ENCODE data around the gene COX8C. TPM values are rescaled to one million over a fixed set of nuclear protein-coding genes. Genes with fewer than 3 reads are reported as not detected.

Gene COX8C
- polyA plus RNA-seq, 1 donor from 2014 or later: not detected

DNA sequence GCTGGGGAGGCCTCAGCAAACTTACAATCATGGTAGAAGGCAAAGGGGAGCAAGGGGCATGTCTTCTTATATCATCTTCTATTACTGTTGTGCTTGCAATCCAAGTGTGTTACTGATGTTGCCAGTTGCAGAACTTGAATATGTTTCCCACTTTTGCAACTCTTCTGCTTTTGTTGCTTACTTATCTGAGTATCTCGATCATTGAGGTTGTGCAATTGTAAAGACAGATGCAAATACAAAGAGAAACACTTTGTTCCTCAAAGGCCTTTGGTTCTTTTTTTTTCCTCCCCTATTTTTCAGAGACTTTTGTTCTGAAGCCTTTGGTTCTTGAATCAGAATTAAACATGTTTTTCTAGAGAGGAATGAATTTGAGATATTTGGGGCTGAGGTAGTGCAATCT is 3.7 kb upstream of the COX8C start:
- Histone ChIP-seq H3K27me3 (ENCODE audit: insufficient read depth, low read depth, low read length) (no peaks in the 10 kb centered on the region), H3F3A (ENCODE audit: insufficient read depth, low read length, poor library complexity, severe bottlenecking) (no peaks in the 10 kb centered on the region), H3K4me2 (ENCODE audit: low read length) (no peak overlapping the region), H3K27ac (ENCODE audit: low read length) (no peak overlapping the region), H3K36me3 (ENCODE audit: insufficient read depth, low read length) (no peaks in the 10 kb centered on the region), H3K9me2 (ENCODE audit: insufficient read depth, low read length) (no peaks in the 10 kb centered on the region), H2AFZ (ENCODE audit: low read depth, low read length) (no peak overlapping the region), H3K9me3 (ENCODE audit: low read length) (no peaks in the 10 kb centered on the region), H3K4me3 (ENCODE audit: low read length) (no peak overlapping the region), H4K20me1 (ENCODE audit: insufficient read depth) (no peaks in the 10 kb centered on the region), H3K9ac (ENCODE audit: low read length) (no peak overlapping the region), H3K79me2 (replicated peaks; ENCODE audit: insufficient read depth, low read length) (no peaks in the 10 kb centered on the region)
- TF ChIP-seq RAD21 (conservative IDR thresholded peaks at IDR 0.05) (no peak), SMC3 (conservative IDR thresholded peaks at IDR 0.05; ENCODE audit: poor library complexity) (no peak), TAF1 (IDR thresholded peaks at IDR 0.05; ENCODE audit: low read depth) (no peak), MXI1 (conservative IDR thresholded peaks at IDR 0.05; ENCODE audit: poor library complexity, severe bottlenecking) (no peak), EP300 (conservative IDR thresholded peaks at IDR 0.05; ENCODE audit: poor library complexity, severe bottlenecking) (no peak), POLR2AphosphoS5 (IDR thresholded peaks at IDR 0.05) (no peak), EZH2 (IDR thresholded peaks at IDR 0.05; ENCODE audit: borderline replicate concordance, insufficient read depth, low read length, poor library complexity, severe bottlenecking) (no peak)
- TF ChIP-seq, protein P1, sequence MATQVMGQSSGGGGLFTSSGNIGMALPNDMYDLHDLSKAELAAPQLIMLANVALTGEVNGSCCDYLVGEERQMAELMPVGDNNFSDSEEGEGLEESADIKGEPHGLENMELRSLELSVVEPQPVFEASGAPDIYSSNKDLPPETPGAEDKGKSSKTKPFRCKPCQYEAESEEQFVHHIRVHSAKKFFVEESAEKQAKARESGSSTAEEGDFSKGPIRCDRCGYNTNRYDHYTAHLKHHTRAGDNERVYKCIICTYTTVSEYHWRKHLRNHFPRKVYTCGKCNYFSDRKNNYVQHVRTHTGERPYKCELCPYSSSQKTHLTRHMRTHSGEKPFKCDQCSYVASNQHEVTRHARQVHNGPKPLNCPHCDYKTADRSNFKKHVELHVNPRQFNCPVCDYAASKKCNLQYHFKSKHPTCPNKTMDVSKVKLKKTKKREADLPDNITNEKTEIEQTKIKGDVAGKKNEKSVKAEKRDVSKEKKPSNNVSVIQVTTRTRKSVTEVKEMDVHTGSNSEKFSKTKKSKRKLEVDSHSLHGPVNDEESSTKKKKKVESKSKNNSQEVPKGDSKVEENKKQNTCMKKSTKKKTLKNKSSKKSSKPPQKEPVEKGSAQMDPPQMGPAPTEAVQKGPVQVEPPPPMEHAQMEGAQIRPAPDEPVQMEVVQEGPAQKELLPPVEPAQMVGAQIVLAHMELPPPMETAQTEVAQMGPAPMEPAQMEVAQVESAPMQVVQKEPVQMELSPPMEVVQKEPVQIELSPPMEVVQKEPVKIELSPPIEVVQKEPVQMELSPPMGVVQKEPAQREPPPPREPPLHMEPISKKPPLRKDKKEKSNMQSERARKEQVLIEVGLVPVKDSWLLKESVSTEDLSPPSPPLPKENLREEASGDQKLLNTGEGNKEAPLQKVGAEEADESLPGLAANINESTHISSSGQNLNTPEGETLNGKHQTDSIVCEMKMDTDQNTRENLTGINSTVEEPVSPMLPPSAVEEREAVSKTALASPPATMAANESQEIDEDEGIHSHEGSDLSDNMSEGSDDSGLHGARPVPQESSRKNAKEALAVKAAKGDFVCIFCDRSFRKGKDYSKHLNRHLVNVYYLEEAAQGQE (IDR thresholded peaks at IDR 0.05; ENCODE audit: borderline replicate concordance): no peak
- TF ChIP-seq, protein P2, sequence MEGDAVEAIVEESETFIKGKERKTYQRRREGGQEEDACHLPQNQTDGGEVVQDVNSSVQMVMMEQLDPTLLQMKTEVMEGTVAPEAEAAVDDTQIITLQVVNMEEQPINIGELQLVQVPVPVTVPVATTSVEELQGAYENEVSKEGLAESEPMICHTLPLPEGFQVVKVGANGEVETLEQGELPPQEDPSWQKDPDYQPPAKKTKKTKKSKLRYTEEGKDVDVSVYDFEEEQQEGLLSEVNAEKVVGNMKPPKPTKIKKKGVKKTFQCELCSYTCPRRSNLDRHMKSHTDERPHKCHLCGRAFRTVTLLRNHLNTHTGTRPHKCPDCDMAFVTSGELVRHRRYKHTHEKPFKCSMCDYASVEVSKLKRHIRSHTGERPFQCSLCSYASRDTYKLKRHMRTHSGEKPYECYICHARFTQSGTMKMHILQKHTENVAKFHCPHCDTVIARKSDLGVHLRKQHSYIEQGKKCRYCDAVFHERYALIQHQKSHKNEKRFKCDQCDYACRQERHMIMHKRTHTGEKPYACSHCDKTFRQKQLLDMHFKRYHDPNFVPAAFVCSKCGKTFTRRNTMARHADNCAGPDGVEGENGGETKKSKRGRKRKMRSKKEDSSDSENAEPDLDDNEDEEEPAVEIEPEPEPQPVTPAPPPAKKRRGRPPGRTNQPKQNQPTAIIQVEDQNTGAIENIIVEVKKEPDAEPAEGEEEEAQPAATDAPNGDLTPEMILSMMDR (IDR thresholded peaks at IDR 0.05; ENCODE audit: poor library complexity, severe bottlenecking): no peak

DNA sequence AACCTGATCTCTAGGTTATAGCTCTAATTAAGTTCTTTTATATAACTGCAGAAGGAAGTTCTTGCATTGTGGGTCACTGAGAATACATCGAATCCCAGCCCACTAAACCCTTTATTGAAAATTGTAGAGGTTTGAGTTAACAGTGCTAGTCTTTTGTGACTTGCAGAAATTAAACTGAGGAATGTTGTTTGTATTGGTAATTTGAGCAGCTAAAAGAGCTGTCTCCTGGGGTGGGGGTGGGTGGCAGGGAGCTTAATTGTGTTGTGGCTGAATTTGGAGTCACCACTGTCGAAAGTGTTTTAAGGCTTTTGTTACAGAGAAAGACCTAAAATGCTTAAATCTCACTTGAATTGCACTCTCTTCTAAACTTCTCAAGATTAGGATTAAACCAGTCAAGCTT is 3.2 kb upstream of the COX8C start:
- Histone ChIP-seq H2AFZ (ENCODE audit: low read depth, low read length) (no peak overlapping the region), H3K9me3 (ENCODE audit: low read length) (no peaks in the 10 kb centered on the region), H3K27me3 (ENCODE audit: insufficient read depth, low read depth, low read length) (no peaks in the 10 kb centered on the region), H3K27ac (ENCODE audit: low read length) (no peak overlapping the region), H3K9me2 (ENCODE audit: insufficient read depth, low read length) (no peaks in the 10 kb centered on the region), H4K20me1 (ENCODE audit: insufficient read depth) (no peaks in the 10 kb centered on the region), H3F3A (ENCODE audit: insufficient read depth, low read length, poor library complexity, severe bottlenecking) (no peaks in the 10 kb centered on the region), H3K4me3 (ENCODE audit: low read length) (no peak overlapping the region), H3K4me2 (ENCODE audit: low read length) (no peak overlapping the region), H3K9ac (ENCODE audit: low read length) (no peak overlapping the region), H3K36me3 (ENCODE audit: insufficient read depth, low read length) (no peaks in the 10 kb centered on the region), H3K79me2 (replicated peaks; ENCODE audit: insufficient read depth, low read length) (no peaks in the 10 kb centered on the region)
- TF ChIP-seq EZH2 (IDR thresholded peaks at IDR 0.05; ENCODE audit: borderline replicate concordance, insufficient read depth, low read length, poor library complexity, severe bottlenecking) (no peak), RAD21 (conservative IDR thresholded peaks at IDR 0.05) (no peak), POLR2AphosphoS5 (IDR thresholded peaks at IDR 0.05) (no peak), SMC3 (conservative IDR thresholded peaks at IDR 0.05; ENCODE audit: poor library complexity) (no peak), MXI1 (conservative IDR thresholded peaks at IDR 0.05; ENCODE audit: poor library complexity, severe bottlenecking) (no peak), EP300 (conservative IDR thresholded peaks at IDR 0.05; ENCODE audit: poor library complexity, severe bottlenecking) (no peak), TAF1 (IDR thresholded peaks at IDR 0.05; ENCODE audit: low read depth) (no peak)
- TF ChIP-seq, protein P1 (IDR thresholded peaks at IDR 0.05; ENCODE audit: borderline replicate concordance): no peak
- TF ChIP-seq, protein P2 (IDR thresholded peaks at IDR 0.05; ENCODE audit: poor library complexity, severe bottlenecking): no peak
